HTERT RPE-1 (cell line): ENCODE results near the gene CMYA5.
"Not testable (repeated sequence)": the region's sequence is repeated elsewhere in the genome, so short reads cannot be mapped to it uniquely, and the experiment has no call there.

Experiments used
- in situ Hi-C: fragments of 300-500 bp; cut with MboI; formaldehyde crosslinking; loops from 4 replicates; pipeline ENCODE4 v1.14.3; 2020; ENCODE audit warnings: low sequenced_read_pairs

Gene CMYA5

DNA sequence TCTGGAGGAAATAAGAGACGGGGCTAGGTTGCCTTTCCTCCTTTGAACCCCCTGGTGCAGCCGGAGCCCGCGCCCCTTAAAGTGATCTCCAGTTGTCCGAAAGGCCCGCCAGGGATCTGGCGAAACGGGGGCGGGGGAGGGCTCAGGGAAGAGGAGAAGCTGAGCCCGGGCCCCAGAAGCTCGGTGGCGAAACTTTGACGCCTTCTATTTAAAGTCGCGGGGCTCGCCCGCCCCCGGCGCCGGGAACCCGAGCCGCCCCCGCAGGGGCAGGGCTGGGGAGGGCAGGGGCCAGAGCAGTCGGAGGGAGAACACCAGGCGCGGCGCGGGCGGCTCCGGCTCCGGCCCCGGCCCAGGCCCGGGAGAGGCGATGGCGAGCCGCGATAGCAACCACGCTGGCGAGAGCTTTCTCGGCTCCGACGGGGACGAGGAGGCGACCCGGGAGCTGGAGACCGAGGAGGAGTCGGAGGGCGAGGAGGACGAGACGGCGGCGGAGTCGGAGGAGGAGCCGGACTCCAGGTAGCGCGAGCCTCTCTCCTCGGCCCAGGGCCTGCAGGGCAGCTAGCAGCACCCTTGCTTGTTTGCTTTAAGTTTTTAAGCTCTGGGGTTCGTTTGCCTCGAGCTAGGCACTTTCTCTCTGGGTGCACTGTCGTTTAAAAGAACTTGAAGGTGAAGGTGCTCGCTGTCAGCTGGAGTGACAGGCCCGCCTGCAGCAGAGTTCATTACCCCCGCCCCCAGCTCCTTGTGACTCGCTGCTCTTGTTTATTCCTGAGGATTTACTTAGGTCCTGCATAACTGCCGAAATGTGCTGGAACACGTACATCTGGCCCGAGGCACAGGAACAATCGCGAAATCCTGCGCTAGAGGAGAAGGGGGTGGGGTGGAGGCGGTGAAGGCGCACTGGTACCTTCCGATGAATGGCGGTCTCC is at the start of gene CMYA5:
Gene CMYA5, plus strand, starts transcription at position 296 of the 926 bp plus-strand sequence. Its CDS starts 72 bp downstream, at position 368.
- in situ Hi-C loops = no loop called here

- in situ Hi-C loops = no loop called here
Observed at GRCh38 chr5:79640571-79641055, 49.0 kb upstream of the CMYA5 start.

GRCh38 chr5:79641414-79641813 is 48.2 kb upstream of the CMYA5 start:
- in situ Hi-C loops = no loop called here

DNA sequence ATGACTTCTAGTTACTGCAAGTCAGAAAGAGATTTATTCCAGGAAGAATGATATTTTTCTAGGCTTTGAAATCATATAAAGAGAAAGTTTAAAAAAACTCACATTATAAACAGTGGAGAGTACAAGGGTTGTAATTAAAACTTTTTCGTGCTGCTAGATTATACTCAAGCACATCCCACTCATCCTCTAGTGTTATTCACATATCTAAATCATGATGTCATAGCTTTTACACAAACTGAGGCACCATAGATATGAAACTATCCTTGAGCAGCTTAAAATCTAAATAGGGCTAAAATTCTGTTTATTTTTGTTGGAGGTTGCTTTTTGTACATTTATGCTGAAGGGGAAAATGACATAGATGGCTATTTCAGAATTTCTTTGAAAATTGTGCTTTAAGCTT is 47.4 kb upstream of the CMYA5 start:
- in situ Hi-C loops = no loop called here

DNA sequence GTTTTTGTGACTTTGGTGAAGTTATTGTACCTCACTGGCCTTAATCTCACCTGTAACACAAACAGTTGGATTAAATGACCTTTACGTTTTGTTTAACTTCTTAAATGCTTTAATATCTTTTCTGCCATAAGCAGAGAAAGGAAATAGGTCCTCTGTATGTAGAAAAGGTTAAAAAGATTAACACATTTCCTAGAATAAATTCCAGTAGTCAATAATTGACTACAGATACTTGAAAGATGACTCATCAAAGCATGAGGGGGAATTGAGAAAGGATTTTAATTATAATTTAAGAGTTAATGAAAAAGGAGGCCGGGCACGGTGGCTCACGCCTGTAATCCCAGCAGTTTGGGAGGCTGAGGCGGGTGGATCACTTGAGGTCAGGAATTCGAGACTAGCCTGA is 35.8 kb upstream of the CMYA5 start:
- in situ Hi-C loops = no loop called here

- in situ Hi-C loops = no loop called here
Observed at GRCh38 chr5:79663212-79663611, 26.4 kb upstream of the CMYA5 start.

DNA sequence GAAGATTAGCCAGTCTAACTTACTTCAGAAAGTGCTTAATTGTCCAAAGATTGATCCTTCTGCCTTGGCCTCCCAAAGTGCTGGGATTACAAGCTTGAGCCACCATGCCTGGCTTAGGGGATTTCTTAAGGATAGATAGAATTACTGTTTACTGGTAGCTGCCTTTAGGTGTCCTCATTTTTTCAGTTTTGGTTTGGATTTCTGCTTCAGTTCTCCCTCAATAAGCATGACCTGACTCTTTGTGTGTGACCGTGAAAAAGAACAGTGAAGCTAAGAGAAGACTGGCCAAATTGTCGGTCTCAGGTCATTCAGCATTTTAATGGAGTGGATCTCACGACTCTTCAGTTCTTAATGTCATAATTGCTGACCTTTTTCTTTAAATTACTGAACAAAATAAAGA is 22.9 kb upstream of the CMYA5 start:
- in situ Hi-C loops = no loop called here

GRCh38 chr5:79672392-79672791 is 17.2 kb upstream of the CMYA5 start:
- in situ Hi-C loops = no loop called here

DNA sequence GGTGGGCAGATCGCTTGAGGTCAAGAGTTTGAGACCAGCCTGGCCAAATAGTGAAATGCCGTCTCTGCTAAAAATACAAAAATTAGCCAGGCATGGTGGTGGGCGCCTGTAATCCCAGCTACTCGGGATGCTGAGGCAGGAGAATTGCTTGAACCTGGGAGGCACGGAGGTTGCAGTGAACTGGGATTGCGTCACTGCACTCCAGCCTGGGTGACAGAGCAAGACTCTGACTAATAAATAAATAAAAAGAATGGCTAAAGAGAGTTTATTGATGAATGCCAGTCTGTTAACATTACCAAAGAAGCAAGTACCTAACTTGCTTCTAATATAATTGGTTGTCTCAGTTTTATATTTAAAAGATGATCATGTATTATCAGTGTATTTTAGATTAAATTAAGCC is 13.3 kb upstream of the CMYA5 start:
- in situ Hi-C loops = not testable (repeated sequence)

DNA sequence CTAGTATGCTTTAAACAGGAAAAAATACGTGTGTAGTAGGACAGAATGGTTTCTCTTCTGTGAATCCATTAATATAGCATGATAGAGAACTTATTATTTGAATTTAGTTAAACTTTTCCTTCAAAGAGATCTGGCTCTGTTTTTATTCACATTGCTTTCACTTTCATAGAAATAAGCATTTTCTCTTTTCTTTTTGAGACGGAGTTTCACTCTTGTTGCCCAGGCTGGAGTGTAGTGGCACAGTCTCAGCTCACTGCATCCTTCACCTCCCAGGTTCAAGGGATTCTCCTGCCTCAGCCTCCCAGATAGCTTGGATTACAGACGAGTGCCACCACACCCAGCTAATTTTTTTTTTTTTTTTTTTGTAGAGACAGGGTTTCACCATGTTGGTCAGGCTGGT is 7.5 kb upstream of the CMYA5 start:
- in situ Hi-C loops = not testable (repeated sequence)

GRCh38 chr5:79684782-79685181 is 4.9 kb upstream of the CMYA5 start:
- in situ Hi-C loops = no loop called here

DNA sequence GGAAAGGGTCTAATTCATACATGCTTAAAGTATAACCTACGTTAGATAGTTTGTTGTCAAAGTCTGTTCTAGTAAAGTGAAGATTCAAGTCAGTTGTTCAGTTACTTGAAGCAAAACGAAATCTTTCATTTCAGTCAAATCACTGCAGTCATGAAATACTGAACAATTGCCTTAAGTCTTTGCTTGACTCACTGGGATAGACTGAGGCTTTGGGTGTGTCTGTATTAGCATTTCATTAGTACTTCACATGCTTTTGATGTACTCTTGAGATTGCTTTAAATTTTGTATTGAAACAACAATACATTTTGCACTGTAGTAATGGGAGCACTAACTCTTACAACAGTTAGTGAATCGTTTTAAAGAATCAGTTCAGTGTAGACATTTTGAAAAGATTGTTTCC is 4.0 kb upstream of the CMYA5 start:
- in situ Hi-C loops = no loop called here

DNA sequence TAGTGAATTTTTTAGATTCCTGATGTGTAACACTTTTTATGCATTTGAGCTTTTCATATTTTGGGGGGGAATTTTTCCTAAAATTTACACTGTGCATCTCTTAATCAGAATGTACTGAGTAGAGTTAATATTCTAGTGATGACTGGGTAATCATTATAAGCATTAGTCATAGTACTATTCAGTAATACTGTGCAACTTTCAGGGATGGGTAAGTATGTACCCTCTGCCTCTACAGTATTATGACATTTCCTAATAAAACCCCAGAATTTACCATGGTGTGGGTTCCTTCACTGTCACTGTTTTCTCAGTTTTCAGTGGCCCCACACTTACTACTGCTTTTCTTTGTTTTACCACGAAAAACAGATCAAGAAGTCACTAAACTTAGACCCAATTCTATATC is 2.8 kb upstream of the CMYA5 start:
- in situ Hi-C loops = no loop called here

- in situ Hi-C loops = no loop called here
Observed at GRCh38 chr5:79687889-79688288, 1.7 kb upstream of the CMYA5 start.

DNA sequence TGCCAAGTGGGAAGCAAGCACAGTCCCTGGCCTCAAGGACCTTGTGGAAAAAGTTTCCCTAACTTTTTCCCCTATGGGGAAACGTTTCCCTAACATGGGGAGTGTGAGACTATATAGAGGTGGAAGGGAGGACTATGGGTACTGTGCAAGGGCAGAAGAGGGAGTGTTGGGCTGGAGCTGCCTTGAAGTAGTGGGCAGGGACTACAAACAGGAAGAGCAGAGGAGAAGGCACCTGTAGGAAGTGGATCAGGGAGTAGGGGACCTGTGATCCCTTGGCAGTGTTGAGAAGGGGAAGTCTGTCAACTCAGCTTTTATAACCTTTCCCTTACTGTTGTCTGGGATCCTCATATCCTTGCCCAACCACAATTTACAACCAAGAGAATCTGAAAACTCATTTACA is 1.4 kb downstream of the CMYA5 start:
- in situ Hi-C loops = no loop called here

GRCh38 chr5:79692596-79692995 is 3.0 kb downstream of the CMYA5 start:
- in situ Hi-C loops = no loop called here

- in situ Hi-C loops = no loop called here
Observed at GRCh38 chr5:79694183-79694582, 4.5 kb downstream of the CMYA5 start.

GRCh38 chr5:79694652-79695051 is 5.0 kb downstream of the CMYA5 start:
- in situ Hi-C loops = no loop called here

GRCh38 chr5:79695526-79695925 is 5.9 kb downstream of the CMYA5 start:
- in situ Hi-C loops = no loop called here

- in situ Hi-C loops = no loop called here
Observed at GRCh38 chr5:79697222-79698170, 7.9 kb downstream of the CMYA5 start.

- in situ Hi-C loops = no loop called here
Observed at GRCh38 chr5:79699763-79700400, 10.2 kb downstream of the CMYA5 start.
